ENCODE measurements around the gene DTWD1. TPM values are rescaled to one million over a fixed set of nuclear protein-coding genes. Genes with fewer than 3 reads are reported as not detected.

Gene DTWD1
- total and polyA plus RNA-seq, 9 of the 15 experiments (the other 6 are each of a cell fraction or from before 2014, with no cell fraction given) = 23.1 to 76.4 (median 36.5) TPM

- TF ChIP-seq HMGXB4 (CRISPR knock-in tag; IDR thresholded peaks at IDR 0.05) = no peak
These were observed 53.5 kb downstream of the DTWD1 start (continued) for GRCh38 chr15:49674370-49674769.

GRCh38 chr15:49675041-49675440 is 54.2 kb downstream of the DTWD1 start:
- no peaks in the 10 kb centered on the region for H3K9me3 ChIP-seq (replicated peaks; ENCODE audit: control insufficient read depth, insufficient read depth, low read depth, low read length)
- CTCF ChIA-PET (ENCODE audit: low intra/inter-chr PET ratio) = no interaction called here
- ATAC-seq = no peak

More at GRCh38 chr15:49675041-49675440, 54.2 kb downstream of the DTWD1 start:
- no peaks in the 10 kb centered on the region for H3K36me3 ChIP-seq (ENCODE audit: control insufficient read depth, insufficient read depth, low read length)
- H3K4me3 ChIP-seq = no peak overlapping the region
- H3K79me2 ChIP-seq (ENCODE audit: control insufficient read depth, insufficient read depth, low read length) = no peaks in the 10 kb centered on the region
- H3K4me1 ChIP-seq (replicated peaks in 1 of 2; ENCODE audit: control insufficient read depth in 2 of 2, insufficient read depth in 2 of 2, low read length in 2 of 2) = no peaks in the 10 kb centered on the region
- TF ChIP-seq CUX1 (CRISPR knock-in tag; IDR thresholded peaks at IDR 0.05) = no peak
- intact Hi-C loops (cut with micrococcal nuclease) = no loop called here
- no peak overlapping the region for H3K27ac ChIP-seq (ENCODE audit: extremely low read depth, low read depth, low read length)
- DNase-seq (ENCODE audit: extremely low read depth in 1 of 4, low spot score in 3 of 4) (no peak), FAIRE-seq (no peak)
- no peaks in the 10 kb centered on the region for H4K20me1 ChIP-seq (replicated peaks; ENCODE audit: control insufficient read depth, insufficient read depth, low read length)
- no peak overlapping the region for H2AFZ ChIP-seq (ENCODE audit: low read depth, low read length)
- no peak overlapping the region for H3K9ac ChIP-seq (ENCODE audit: insufficient read depth in 1 of 2, low read depth in 2 of 2, low read length in 2 of 2)
- H3K27me3 ChIP-seq (ENCODE audit: control insufficient read depth in 2 of 2, insufficient read depth in 2 of 2, low read length in 2 of 2) = no peaks in the 10 kb centered on the region
- in situ Hi-C loops (cut with MboI) = no loop called here
- H3K4me2 ChIP-seq (ENCODE audit: insufficient read depth, low read length) = no peak overlapping the region
- POLR2A ChIA-PET = interaction anchor here (0.7 kb wide), 1 partner anchor 528 kb away, joined by 3 read pairs; no protein-coding TSS in a partner anchor
- no TSS peak for BruUV-seq (replicated peaks)
- no peaks in the 10 kb centered on the region for H3K9me1 ChIP-seq (ENCODE audit: control insufficient read depth, insufficient read depth, low read length)
